ENCODE data around the gene HMGCR.

The HMGCR gene

DNA sequence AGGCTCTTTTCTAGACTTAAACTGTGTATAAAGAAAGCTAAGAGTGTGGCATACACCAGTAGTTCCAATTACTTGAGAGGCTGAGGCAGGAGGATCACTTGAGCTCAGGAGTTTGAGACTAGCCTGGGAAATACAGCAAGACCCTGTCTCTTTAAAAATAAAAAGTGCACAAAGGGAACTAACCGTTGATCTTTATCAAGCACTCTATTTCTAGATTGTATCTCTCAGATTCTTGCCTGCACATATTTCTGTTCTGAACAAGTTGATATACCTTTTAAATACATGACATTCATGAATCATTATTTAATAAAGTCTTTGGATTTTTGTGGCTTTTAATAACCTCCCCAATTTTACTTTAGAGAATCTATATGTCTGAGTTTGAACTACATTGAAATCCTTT lies 47.2 kb downstream of the HMGCR start:
- Histone ChIP-seq H3K36me3 (ENCODE audit: insufficient read depth, low read length) (peaks cover 40% of the 10 kb centered on the region; the same call in 1 of the 2 replicates), H2AFZ (ENCODE audit: low read length) (no peak overlapping the region), H4K20me1 (ENCODE audit: insufficient read depth, low read length, poor library complexity, severe bottlenecking) (no peaks in the 10 kb centered on the region), H3K9me3 (ENCODE audit: insufficient read depth, low read depth, low read length) (no peaks in the 10 kb centered on the region), H3K27me3 (ENCODE audit: insufficient read depth, low read length, poor library complexity, severe bottlenecking) (no peaks in the 10 kb centered on the region), H3K4me1 (ENCODE audit: insufficient read depth, low read length, poor library complexity, severe bottlenecking) (peaks cover 33% of the 10 kb centered on the region), H3K9ac (ENCODE audit: low read depth, low read length, poor library complexity, severe bottlenecking) (no peak overlapping the region), H3K9me2 (replicated peaks; ENCODE audit: low read depth, low read length) (no peaks in the 10 kb centered on the region), H3K79me2 (ENCODE audit: insufficient read depth, low read length) (no peaks in the 10 kb centered on the region), H3K4me3 (ENCODE audit: low read length, poor library complexity, severe bottlenecking) (no peak overlapping the region), H3K4me2 (ENCODE audit: low read depth, low read length, poor library complexity, severe bottlenecking) (peak overlapping the region; percentile 48), H3F3A (ENCODE audit: low read depth) (peaks cover 8% of the 10 kb centered on the region; the same call in 1 of the 2 replicates)
- TF ChIP-seq EZH2phosphoT487 (IDR thresholded peaks at IDR 0.05; ENCODE audit: borderline replicate concordance): no peak
- TF ChIP-seq, protein P1, sequence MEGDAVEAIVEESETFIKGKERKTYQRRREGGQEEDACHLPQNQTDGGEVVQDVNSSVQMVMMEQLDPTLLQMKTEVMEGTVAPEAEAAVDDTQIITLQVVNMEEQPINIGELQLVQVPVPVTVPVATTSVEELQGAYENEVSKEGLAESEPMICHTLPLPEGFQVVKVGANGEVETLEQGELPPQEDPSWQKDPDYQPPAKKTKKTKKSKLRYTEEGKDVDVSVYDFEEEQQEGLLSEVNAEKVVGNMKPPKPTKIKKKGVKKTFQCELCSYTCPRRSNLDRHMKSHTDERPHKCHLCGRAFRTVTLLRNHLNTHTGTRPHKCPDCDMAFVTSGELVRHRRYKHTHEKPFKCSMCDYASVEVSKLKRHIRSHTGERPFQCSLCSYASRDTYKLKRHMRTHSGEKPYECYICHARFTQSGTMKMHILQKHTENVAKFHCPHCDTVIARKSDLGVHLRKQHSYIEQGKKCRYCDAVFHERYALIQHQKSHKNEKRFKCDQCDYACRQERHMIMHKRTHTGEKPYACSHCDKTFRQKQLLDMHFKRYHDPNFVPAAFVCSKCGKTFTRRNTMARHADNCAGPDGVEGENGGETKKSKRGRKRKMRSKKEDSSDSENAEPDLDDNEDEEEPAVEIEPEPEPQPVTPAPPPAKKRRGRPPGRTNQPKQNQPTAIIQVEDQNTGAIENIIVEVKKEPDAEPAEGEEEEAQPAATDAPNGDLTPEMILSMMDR (conservative IDR thresholded peaks at IDR 0.05; ENCODE audit: low read length): no peak

DNA sequence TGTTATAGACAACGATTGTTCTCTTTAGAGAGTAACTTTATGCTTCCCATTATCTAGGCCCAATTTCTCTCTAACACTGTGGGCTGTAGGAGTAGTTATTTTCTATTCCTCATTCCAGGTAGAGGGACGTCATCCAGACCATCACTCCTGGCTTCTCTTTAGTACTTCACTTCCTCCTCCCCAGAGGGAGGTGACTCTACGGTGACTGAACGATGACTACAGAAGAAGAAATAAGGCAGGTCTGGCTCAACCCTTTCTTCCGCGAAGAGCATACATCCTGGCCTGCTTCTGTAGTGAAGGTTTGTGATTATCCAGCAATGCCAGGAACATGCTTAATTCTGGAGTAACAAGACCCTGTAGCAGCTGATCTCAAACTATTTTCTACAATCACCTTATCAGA lies 50.8 kb downstream of the HMGCR start:
- H4K20me1 ChIP-seq (ENCODE audit: insufficient read depth, low read length, poor library complexity, severe bottlenecking): no peaks in the 10 kb centered on the region
- no peaks in the 10 kb centered on the region for H3K27me3 ChIP-seq (ENCODE audit: insufficient read depth, low read length, poor library complexity, severe bottlenecking)
- TF ChIP-seq, protein P1 (conservative IDR thresholded peaks at IDR 0.05; ENCODE audit: low read length): no peak
- TF ChIP-seq EZH2phosphoT487 (IDR thresholded peaks at IDR 0.05; ENCODE audit: borderline replicate concordance): no peak
- H3K4me2 ChIP-seq (ENCODE audit: low read depth, low read length, poor library complexity, severe bottlenecking): no peak overlapping the region
- H3K4me1 ChIP-seq (ENCODE audit: insufficient read depth, low read length, poor library complexity, severe bottlenecking): peaks cover 17% of the 10 kb centered on the region
- H3K9me2 ChIP-seq (replicated peaks; ENCODE audit: low read depth, low read length): no peaks in the 10 kb centered on the region
- no peak overlapping the region for H3K9ac ChIP-seq (ENCODE audit: low read depth, low read length, poor library complexity, severe bottlenecking)
- no peak overlapping the region for H3K4me3 ChIP-seq (ENCODE audit: low read length, poor library complexity, severe bottlenecking)
- peaks cover 25% of the 10 kb centered on the region; the same call in 1 of the 2 replicates for H3K36me3 ChIP-seq (ENCODE audit: insufficient read depth, low read length)
- no peaks in the 10 kb centered on the region for H3K79me2 ChIP-seq (ENCODE audit: insufficient read depth, low read length)
- no peaks in the 10 kb centered on the region; the same call in 1 of the 2 replicates for H3F3A ChIP-seq (ENCODE audit: low read depth)
- no peak overlapping the region for H2AFZ ChIP-seq (ENCODE audit: low read length)
- H3K9me3 ChIP-seq (ENCODE audit: insufficient read depth, low read depth, low read length): no peaks in the 10 kb centered on the region

DNA sequence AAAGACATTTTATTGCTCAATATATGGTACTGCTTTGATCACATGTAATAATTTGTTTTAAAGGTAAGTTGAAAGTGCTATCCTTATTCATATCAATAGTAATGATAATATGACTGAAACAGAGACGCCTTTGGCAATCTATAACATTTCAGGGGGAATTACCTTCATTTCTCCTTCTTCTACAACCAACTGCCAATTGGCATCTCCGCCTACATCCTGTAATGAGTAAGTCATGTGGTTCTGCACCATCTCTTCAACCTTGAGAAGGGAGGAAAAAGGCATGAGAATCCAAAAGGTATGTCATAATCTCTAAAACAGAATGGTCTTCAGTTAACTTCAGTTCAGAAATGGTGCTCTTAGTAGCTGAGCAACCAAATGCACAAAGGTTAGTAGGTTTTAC lies 52.4 kb downstream of the HMGCR start:
- Histone ChIP-seq H3K9me3 (ENCODE audit: insufficient read depth, low read depth, low read length) (no peaks in the 10 kb centered on the region), H3K9me2 (replicated peaks; ENCODE audit: low read depth, low read length) (no peaks in the 10 kb centered on the region), H3K4me2 (ENCODE audit: low read depth, low read length, poor library complexity, severe bottlenecking) (no peak overlapping the region), H3K27me3 (ENCODE audit: insufficient read depth, low read length, poor library complexity, severe bottlenecking) (no peaks in the 10 kb centered on the region), H3K4me3 (ENCODE audit: low read length, poor library complexity, severe bottlenecking) (no peak overlapping the region), H4K20me1 (ENCODE audit: insufficient read depth, low read length, poor library complexity, severe bottlenecking) (no peaks in the 10 kb centered on the region), H2AFZ (ENCODE audit: low read length) (no peak overlapping the region), H3F3A (ENCODE audit: low read depth) (no peaks in the 10 kb centered on the region), H3K79me2 (ENCODE audit: insufficient read depth, low read length) (no peaks in the 10 kb centered on the region), H3K36me3 (ENCODE audit: insufficient read depth, low read length) (peaks cover 22% of the 10 kb centered on the region; the same call in 1 of the 2 replicates), H3K9ac (ENCODE audit: low read depth, low read length, poor library complexity, severe bottlenecking) (no peak overlapping the region), H3K4me1 (ENCODE audit: insufficient read depth, low read length, poor library complexity, severe bottlenecking) (peaks cover 10% of the 10 kb centered on the region)
- TF ChIP-seq, protein P1 (conservative IDR thresholded peaks at IDR 0.05; ENCODE audit: low read length): no peak
- no peak for TF ChIP-seq EZH2phosphoT487 (IDR thresholded peaks at IDR 0.05; ENCODE audit: borderline replicate concordance)

Data from Loucy (cell line).